Calu3 (cell line): ENCODE measurements around the gene DUS2. TPM values are rescaled to one million over a fixed set of nuclear protein-coding genes. Genes with fewer than 3 reads are reported as not detected.

ENCODE experiments used
- BruUV-seq: library from RNA; stranded (reverse); fragments of 400-500 nt; replicated peaks from 2 replicates; lab custom pipeline; 2021; lab: Mats Ljungman, UMichigan
- CTCF ChIA-PET: fragments of 300-600 bp; sonication (Branson Sonifier 250); formaldehyde crosslinking; loops from one replicate; lab custom pipeline; 2022; ENCODE audit warnings: antibody characterized with exemption; lab: Charles Lee
- DNase-seq: peaks from one replicate; pipeline ENCODE4 v3.0.0; 2022
- H3K27ac Mint-ChIP-seq: one replicate; pipeline ENCODE4 v1.8.0; 2022; ENCODE audit warnings: mixed read lengths; ENCODE audit not compliant: unreplicated experiment
- H3K27me3 Mint-ChIP-seq: one replicate; pipeline ENCODE4 v1.8.0; 2022; ENCODE audit warnings: mixed read lengths; ENCODE audit not compliant: unreplicated experiment
- H3K36me3 Mint-ChIP-seq: one replicate; pipeline ENCODE4 v1.8.0; 2022; ENCODE audit warnings: mild to moderate bottlenecking, moderate library complexity, mixed read lengths; ENCODE audit not compliant: insufficient read depth, unreplicated experiment
- H3K4me1 Mint-ChIP-seq: one replicate; pipeline ENCODE4 v1.8.0; 2022; ENCODE audit warnings: mild to moderate bottlenecking, low read depth, mixed read lengths; ENCODE audit not compliant: unreplicated experiment
- H3K4me3 Mint-ChIP-seq: one replicate; pipeline ENCODE4 v1.8.0; 2022; ENCODE audit warnings: mild to moderate bottlenecking, low read depth, moderate library complexity, mixed read lengths; ENCODE audit not compliant: unreplicated experiment
- H3K9me3 Mint-ChIP-seq: one replicate; pipeline ENCODE4 v1.8.0; 2022; ENCODE audit warnings: low read depth, mixed read lengths; ENCODE audit not compliant: unreplicated experiment
- CTCF ChIP-seq: fragments of 200-600 bp; IDR thresholded peaks from one replicate; pipeline ENCODE4 v1.8.0; 2022; ENCODE audit warnings: antibody characterized with exemption; ENCODE audit not compliant: unreplicated experiment
- intact Hi-C: fragments of 100-400 bp; cut with micrococcal nuclease; formaldehyde crosslinking; loops from one replicate; pipeline ENCODE4 v1.10.0; 2022; ENCODE audit not compliant: unreplicated experiment
- total RNA-seq: library from RNA; stranded (reverse); gene quantifications from 2 replicates; pipeline ENCODE4 v1.2.3, GENCODE V29; 2022

DUS2 gene
- total RNA-seq, 1 experiment from 2014 or later, result 33.5 TPM

- TF ChIP-seq CTCF, result no peak
Observed at GRCh38 chr16:68077866-68078700, 55.0 kb downstream of the DUS2 start.

GRCh38 chr16:68078701-68079375, 55.8 kb downstream of the DUS2 start:
- no TSS peak for BruUV-seq
- Mint-ChIP-seq H3K4me3 (no peak overlapping the region), H3K9me3 (no peaks in the 10 kb centered on the region), H3K27me3 (no peaks in the 10 kb centered on the region), H3K36me3 (peaks cover 15% of the 10 kb centered on the region), H3K27ac (no peak overlapping the region), H3K4me1 (peaks cover 7% of the 10 kb centered on the region)
- CTCF ChIA-PET, result interaction anchor here (1.4 kb wide), 1 partner anchor 10 kb away, joined by 3 read pairs; no protein-coding TSS in a partner anchor
- DNase-seq, result no peak
- intact Hi-C loops, result no loop called here
- TF ChIP-seq CTCF, result no peak

More at GRCh38 chr16:68077866-68078700, 55.0 kb downstream of the DUS2 start:
- CTCF ChIA-PET, result interaction anchor here (0.5 to 1.4 kb wide), 2 partner anchors 9 to 23 kb away, joined by 3 read pairs; no protein-coding TSS in a partner anchor
- Mint-ChIP-seq H3K36me3 (peaks cover 21% of the 10 kb centered on the region), H3K27ac (no peak overlapping the region), H3K27me3 (no peaks in the 10 kb centered on the region), H3K4me3 (no peak overlapping the region), H3K4me1 (no peaks in the 10 kb centered on the region), H3K9me3 (no peaks in the 10 kb centered on the region)
- DNase-seq, result no peak
- intact Hi-C loops, result no loop called here
- no TSS peak for BruUV-seq

- H3K4me1 Mint-ChIP-seq, result peaks cover 11% of the 10 kb centered on the region
- H3K9me3 Mint-ChIP-seq, result no peaks in the 10 kb centered on the region
- BruUV-seq, result no TSS peak
- peaks cover 11% of the 10 kb centered on the region for H3K36me3 Mint-ChIP-seq
- DNase-seq, result no peak
- H3K4me3 Mint-ChIP-seq, result no peak overlapping the region
- H3K27me3 Mint-ChIP-seq, result no peaks in the 10 kb centered on the region
- CTCF ChIA-PET, result no interaction called here
- no peak for TF ChIP-seq CTCF
- H3K27ac Mint-ChIP-seq, result no peak overlapping the region
- intact Hi-C loops, result no loop called here
Observed at GRCh38 chr16:68079376-68079625, 56.2 kb downstream of the DUS2 start.

- no peak overlapping the region for H3K27ac Mint-ChIP-seq
- no TSS peak for BruUV-seq
- DNase-seq, result no peak
- CTCF ChIA-PET, result no interaction called here
- no peak for TF ChIP-seq CTCF
- H3K9me3 Mint-ChIP-seq, result no peaks in the 10 kb centered on the region
- H3K4me1 Mint-ChIP-seq, result peaks cover 11% of the 10 kb centered on the region
- H3K36me3 Mint-ChIP-seq, result peaks cover 16% of the 10 kb centered on the region
- no peak overlapping the region for H3K4me3 Mint-ChIP-seq
- intact Hi-C loops, result loop anchor here (5.0 kb wide), 1 partner anchor 272 kb away; the partner anchor contains the start of genes RANBP10 and TSNAXIP1
- H3K27me3 Mint-ChIP-seq, result no peaks in the 10 kb centered on the region
Observed at GRCh38 chr16:68079626-68080344, 56.7 kb downstream of the DUS2 start.
